ENCODE data around the gene TIMM29. TPM values are rescaled to one million over a fixed set of nuclear protein-coding genes. Genes with fewer than 3 reads are reported as not detected.

The TIMM29 gene
- total and polyA plus RNA-seq, 2 of the 13 experiments (the other 11 are each of a cell fraction or from before 2014, with no cell fraction given): 7.1 to 33.8 TPM

GRCh38 chr19:10927730-10928562, 665 bp upstream of the TIMM29 start (continued):
- TF ChIP-seq ZNF510 (CRISPR knock-in tag; IDR thresholded peaks at IDR 0.05; ENCODE audit: low read depth) (no peak), ZNF772 (CRISPR knock-in tag; IDR thresholded peaks at IDR 0.05) (no peak), ZNF850 (CRISPR knock-in tag; conservative IDR thresholded peaks at IDR 0.05) (0 out of 2 replicates have a peak, but pooled peaks have one; percentile 7), ZNF143 (CRISPR knock-in tag; IDR thresholded peaks at IDR 0.05) (no peak), SAFB2 (CRISPR knock-in tag; IDR thresholded peaks at IDR 0.05; ENCODE audit: borderline replicate concordance, low read depth) (no peak), ERF (CRISPR knock-in tag; IDR thresholded peaks at IDR 0.05) (peak; percentile 4; the same call in 1 of the 2 replicates), ZZZ3 (CRISPR knock-in tag; IDR thresholded peaks at IDR 0.05; ENCODE audit: borderline replicate concordance) (0 out of 2 replicates have a peak, but pooled peaks have one; percentile 5), ZFP62 (CRISPR knock-in tag; IDR thresholded peaks at IDR 0.05) (no peak), ZNF280B (CRISPR knock-in tag; IDR thresholded peaks at IDR 0.05; ENCODE audit: borderline replicate concordance) (no peak), PRPF4 (IDR thresholded peaks at IDR 0.05; ENCODE audit: low read depth, low read length, poor library complexity, severe bottlenecking) (no peak), ZSCAN30 (CRISPR knock-in tag; IDR thresholded peaks at IDR 0.05) (no peak), RELA (CRISPR knock-in tag; IDR thresholded peaks at IDR 0.05) (no peak), ZNF713 (CRISPR knock-in tag; IDR thresholded peaks at IDR 0.05) (no peak), NFE2 (CRISPR knock-in tag; IDR thresholded peaks at IDR 0.05) (no peak), NFIB (CRISPR knock-in tag; IDR thresholded peaks at IDR 0.05; ENCODE audit: borderline replicate concordance) (no peak), SCMH1 (CRISPR knock-in tag; IDR thresholded peaks at IDR 0.05; ENCODE audit: borderline replicate concordance) (no peak), ZNF354B (CRISPR knock-in tag; IDR thresholded peaks at IDR 0.05) (0 out of 2 replicates have a peak, but pooled peaks have one; percentile 34), RFX3 (CRISPR knock-in tag; IDR thresholded peaks at IDR 0.05) (no peak), POLR2G (IDR thresholded peaks at IDR 0.05; ENCODE audit: low read depth, low read length) (no peak), ZNF616 (CRISPR knock-in tag; IDR thresholded peaks at IDR 0.05; ENCODE audit: low read depth) (no peak), HDAC2 (CRISPR knock-in tag; IDR thresholded peaks at IDR 0.05) (no peak), CCDC6 (CRISPR knock-in tag; IDR thresholded peaks at IDR 0.05) (no peak), SIN3A (IDR thresholded peaks at IDR 0.05; ENCODE audit: borderline replicate concordance, low read depth, low read length) (0 out of 2 replicates have a peak, but pooled peaks have one; percentile 36), IKZF4 (CRISPR knock-in tag; IDR thresholded peaks at IDR 0.05; ENCODE audit: borderline replicate concordance, low read depth, not compliant biosample characterization) (no peak), ZNF629 (CRISPR knock-in tag; conservative IDR thresholded peaks at IDR 0.05) (no peak), TIGD3 (CRISPR knock-in tag; IDR thresholded peaks at IDR 0.05; ENCODE audit: borderline replicate concordance) (no peak)
- TF ChIP-seq, protein P1, sequence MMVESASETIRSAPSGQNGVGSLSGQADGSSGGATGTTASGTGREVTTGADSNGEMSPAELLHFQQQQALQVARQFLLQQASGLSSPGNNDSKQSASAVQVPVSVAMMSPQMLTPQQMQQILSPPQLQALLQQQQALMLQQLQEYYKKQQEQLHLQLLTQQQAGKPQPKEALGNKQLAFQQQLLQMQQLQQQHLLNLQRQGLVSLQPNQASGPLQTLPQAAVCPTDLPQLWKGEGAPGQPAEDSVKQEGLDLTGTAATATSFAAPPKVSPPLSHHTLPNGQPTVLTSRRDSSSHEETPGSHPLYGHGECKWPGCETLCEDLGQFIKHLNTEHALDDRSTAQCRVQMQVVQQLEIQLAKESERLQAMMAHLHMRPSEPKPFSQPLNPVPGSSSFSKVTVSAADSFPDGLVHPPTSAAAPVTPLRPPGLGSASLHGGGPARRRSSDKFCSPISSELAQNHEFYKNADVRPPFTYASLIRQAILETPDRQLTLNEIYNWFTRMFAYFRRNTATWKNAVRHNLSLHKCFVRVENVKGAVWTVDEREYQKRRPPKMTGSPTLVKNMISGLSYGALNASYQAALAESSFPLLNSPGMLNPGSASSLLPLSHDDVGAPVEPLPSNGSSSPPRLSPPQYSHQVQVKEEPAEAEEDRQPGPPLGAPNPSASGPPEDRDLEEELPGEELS (CRISPR knock-in tag; IDR thresholded peaks at IDR 0.05): no peak

All from HepG2 (cell line).